GM18499 (cell line): ENCODE data around the gene UBR2.
A peak's percentile ranks its signal among the peaks of the same experiment; 100 is the strongest.
"Not testable (repeated sequence)": the region's sequence is repeated elsewhere in the genome, so short reads cannot be mapped to it uniquely, and the experiment has no call there.

Experiments used
- ATAC-seq: cut with Tn5 transposase; IDR thresholded peaks from one replicate; pipeline ENCODE4 v1.9.1; 2021; ENCODE audit warnings: moderate number of reproducible peaks; ENCODE audit not compliant: insufficient read depth, unreplicated experiment

UBR2 gene

DNA sequence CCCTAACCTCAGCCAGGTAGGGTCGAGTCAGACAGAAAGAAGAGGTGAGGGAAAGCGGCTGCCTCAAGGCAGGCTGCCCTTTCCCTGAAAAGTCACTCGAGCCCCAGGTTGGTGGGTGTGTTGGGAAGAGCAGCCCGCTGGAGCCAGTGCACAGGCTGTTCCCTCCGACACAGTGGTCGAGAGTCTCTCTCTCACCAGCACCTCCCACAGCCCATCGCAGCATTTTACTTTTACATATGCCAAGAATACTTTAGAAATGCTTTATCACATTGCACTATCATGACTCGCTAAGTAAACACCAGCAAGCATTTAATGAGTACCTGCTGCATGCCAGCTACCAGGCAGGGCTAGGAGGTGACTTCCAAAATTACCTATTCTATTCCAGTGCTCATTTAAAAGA, 156.9 kb downstream of the UBR2 start:
- ATAC-seq = no peak

GRCh38 chr6:42722497-42722896, 158.7 kb downstream of the UBR2 start, which contains the start of gene PRPH2:
Gene PRPH2 (minus strand): TSS chr6:42722597. CDS start chr6:42722334, 263 bp downstream.
- no peak for ATAC-seq

DNA sequence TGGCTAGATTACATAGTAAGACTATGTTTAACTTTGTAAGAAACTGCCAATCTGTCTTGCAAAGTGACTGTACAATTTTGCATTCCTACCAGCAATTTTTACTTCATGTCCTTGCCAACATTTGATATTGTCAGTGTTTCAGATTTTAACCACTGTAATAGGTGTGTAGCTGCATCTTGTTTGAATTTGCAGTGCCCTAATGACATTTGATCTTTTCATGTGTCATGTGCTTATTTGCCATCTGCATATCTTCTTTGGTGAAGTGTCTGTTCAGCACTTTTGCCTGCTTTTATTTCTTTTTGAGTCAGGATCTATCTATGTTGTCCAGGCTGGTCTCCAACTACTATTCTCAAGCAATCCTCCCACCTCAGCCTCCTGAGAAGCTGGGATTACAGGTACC, 161.0 kb downstream of the UBR2 start:
- ATAC-seq = no peak

- ATAC-seq = no peak
Observed at GRCh38 chr6:42726026-42726425, 162.2 kb downstream of the UBR2 start.

GRCh38 chr6:42726485-42727086, 162.8 kb downstream of the UBR2 start:
- peak; percentile 78 for ATAC-seq

DNA sequence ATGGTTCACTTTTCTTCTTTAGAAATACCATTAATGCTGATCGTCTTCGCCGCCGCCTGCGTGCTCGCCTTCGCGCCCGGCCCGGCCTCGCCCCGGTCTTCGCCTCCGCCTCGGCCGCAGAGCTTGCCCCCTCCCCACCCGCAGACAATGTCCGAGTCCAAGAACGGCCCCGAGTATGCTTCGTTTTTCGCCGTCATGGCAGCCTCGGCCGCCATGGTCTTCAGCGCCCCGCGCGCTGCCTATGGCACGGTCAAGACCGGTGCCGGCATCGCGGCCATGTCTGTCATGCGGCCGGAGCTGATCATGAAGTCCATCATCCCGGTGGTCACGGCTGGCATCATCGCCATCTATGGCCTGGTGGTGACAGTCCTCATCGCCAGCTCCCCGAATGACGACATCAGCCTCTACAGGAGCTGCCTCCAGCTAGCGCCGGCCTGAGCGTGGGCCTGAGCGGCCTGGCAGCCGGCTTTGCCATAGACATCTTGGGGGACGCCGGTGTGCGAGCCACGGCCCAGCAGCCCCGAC, 163.3 kb downstream of the UBR2 start:
- ATAC-seq = no peak

- ATAC-seq = no peak
Observed at GRCh38 chr6:42727627-42728026, 163.8 kb downstream of the UBR2 start.

DNA sequence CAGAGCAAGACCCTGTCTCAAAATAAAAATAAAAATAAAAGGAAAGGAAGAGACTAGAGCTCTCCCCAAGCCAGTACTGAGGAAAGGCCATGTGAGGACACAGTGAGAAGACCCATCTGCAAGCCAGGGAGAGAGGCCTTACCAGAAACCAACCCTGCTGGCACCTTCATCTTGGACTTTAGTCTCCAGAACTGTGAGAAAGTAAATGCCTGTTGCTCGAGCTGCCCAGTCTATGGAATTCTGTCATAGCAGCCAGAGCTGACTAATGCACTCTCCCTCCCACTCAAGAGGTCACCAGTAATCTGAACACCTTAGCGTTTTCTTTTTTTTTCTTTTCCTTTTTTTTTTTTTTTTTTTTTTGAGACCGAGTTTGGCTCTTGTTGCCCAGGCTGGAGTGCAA, 165.9 kb downstream of the UBR2 start:
- ATAC-seq = no peak

DNA sequence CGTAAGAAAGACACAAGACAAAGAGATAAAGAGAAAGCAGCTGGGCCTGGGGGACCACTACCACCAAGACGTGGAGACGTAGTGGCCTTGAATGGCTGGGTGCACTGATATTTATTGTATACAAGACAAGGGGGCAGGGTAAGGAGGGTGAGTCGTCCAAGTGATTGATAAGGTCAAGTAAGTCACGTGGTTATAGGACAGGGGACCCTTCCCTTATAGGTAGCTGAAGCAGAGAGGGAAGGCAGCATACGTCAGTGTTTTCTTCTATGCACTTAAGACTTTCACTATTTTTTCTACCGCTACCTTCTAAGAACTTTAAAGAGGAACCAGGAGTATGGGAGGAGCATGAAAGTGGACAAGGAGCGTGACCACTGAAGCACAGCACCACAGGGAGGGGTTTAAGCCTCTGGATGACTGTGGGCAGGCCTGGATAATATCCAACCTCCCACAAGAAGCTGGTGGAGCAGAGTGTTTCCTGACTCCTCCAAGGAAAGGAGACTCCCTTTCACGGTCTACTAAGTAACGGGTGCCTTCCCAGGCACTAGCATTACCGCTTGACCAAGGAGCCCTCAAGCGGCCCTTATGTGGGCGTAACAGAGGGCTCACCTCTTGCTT, 170.1 kb downstream of the UBR2 start:
- not testable (repeated sequence) for ATAC-seq

GRCh38 chr6:42735976-42736375, 172.1 kb downstream of the UBR2 start:
- ATAC-seq = no peak

- no peak for ATAC-seq
Observed at GRCh38 chr6:42740725-42741124, 176.9 kb downstream of the UBR2 start.

- ATAC-seq = no peak
Observed at GRCh38 chr6:42742116-42742894, 178.5 kb downstream of the UBR2 start.
